OCI-LY7 (cell line): ENCODE measurements around the gene KIRREL1.

Experiments
- EZH2phosphoT487 ChIP-seq: fragments of 200-600 bp; sonication (generic); IDR thresholded peaks from 2 replicates; pipeline ENCODE4 v1.6.1; 2018; ENCODE audit warnings: low read depth, borderline replicate concordance, mild to moderate bottlenecking, mixed run types, antibody characterized with exemption, low read length, moderate library complexity, mixed read lengths
- TF ChIP-seq, protein P1 (sequence below): fragments of 200-600 bp; sonication (generic); conservative IDR thresholded peaks from 2 replicates; pipeline ENCODE4 v1.5.1; 2014; ENCODE audit warnings: mild to moderate bottlenecking, antibody characterized with exemption, low read length, moderate library complexity, mixed read lengths

DNA sequence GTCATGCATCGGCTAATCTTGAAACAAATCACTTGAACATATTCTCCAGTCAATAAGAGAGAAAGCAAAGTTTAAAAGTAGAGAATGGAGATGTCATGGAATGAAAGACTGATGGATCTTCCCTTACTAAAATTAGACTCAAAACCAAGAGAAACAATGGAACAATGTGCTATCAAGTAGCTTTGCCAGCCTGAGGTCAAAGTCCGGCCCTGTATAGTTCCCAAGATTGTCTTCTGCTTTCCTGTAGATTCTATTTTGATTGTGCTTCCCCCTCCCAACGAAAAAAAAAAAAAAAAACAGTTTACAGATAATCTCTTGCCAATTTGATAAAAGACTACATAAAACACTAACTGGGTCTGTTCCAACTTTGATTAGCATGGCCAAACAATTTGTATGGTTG lies 40.8 kb upstream of the KIRREL1 start:
- TF ChIP-seq, protein P1, sequence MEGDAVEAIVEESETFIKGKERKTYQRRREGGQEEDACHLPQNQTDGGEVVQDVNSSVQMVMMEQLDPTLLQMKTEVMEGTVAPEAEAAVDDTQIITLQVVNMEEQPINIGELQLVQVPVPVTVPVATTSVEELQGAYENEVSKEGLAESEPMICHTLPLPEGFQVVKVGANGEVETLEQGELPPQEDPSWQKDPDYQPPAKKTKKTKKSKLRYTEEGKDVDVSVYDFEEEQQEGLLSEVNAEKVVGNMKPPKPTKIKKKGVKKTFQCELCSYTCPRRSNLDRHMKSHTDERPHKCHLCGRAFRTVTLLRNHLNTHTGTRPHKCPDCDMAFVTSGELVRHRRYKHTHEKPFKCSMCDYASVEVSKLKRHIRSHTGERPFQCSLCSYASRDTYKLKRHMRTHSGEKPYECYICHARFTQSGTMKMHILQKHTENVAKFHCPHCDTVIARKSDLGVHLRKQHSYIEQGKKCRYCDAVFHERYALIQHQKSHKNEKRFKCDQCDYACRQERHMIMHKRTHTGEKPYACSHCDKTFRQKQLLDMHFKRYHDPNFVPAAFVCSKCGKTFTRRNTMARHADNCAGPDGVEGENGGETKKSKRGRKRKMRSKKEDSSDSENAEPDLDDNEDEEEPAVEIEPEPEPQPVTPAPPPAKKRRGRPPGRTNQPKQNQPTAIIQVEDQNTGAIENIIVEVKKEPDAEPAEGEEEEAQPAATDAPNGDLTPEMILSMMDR: no peak
- no peak for TF ChIP-seq EZH2phosphoT487
